ENCODE data around the gene PTPRE. TPM values are rescaled to one million over a fixed set of nuclear protein-coding genes. Genes with fewer than 3 reads are reported as not detected.

The PTPRE gene
- total and polyA plus RNA-seq, 10 of the 15 experiments (the other 5 are each of a cell fraction or from before 2014, with no cell fraction given), result 2.9 to 7.6 (median 5.8) TPM

- CTCF ChIA-PET, result no interaction called here
- RAD21 ChIA-PET (ENCODE audit: unreplicated experiment), result no interaction called here
- Histone ChIP-seq H3K27ac (ENCODE audit: control insufficient read depth, insufficient read depth) (no peak overlapping the region), H3K36me3 (ENCODE audit: control insufficient read depth in 2 of 2, insufficient read depth in 2 of 2, low read length in 1 of 2) (no peaks in the 10 kb centered on the region), H4K20me1 (ENCODE audit: control insufficient read depth, insufficient read depth) (no peaks in the 10 kb centered on the region), H3K4me1 (ENCODE audit: control insufficient read depth, insufficient read depth, low read length) (no peaks in the 10 kb centered on the region), H3K9ac (ENCODE audit: control insufficient read depth, insufficient read depth, low read length) (no peak overlapping the region), H3K79me2 (ENCODE audit: control insufficient read depth, insufficient read depth, low read length) (no peaks in the 10 kb centered on the region), H3K4me3 (no peak overlapping the region), H3K4me2 (ENCODE audit: control insufficient read depth, insufficient read depth) (no peak overlapping the region), H3K9me3 (replicated peaks; ENCODE audit: control insufficient read depth, insufficient read depth, low read length) (no peaks in the 10 kb centered on the region), H2AFZ (ENCODE audit: control insufficient read depth, low read depth, low read length) (no peak overlapping the region), H3K27me3 (replicated peaks in 1 of 2; ENCODE audit: control insufficient read depth in 2 of 2, insufficient read depth in 2 of 2, low read length in 1 of 2) (no peaks in the 10 kb centered on the region)
- in situ Hi-C loops (cut with MboI), result no loop called here
- DNase-seq (ENCODE audit: low read depth, low spot score) (no peak), ATAC-seq (no peak), FAIRE-seq (no peak)
- SMC1A ChIA-PET (ENCODE audit: uncharacterized antibody, unreplicated experiment), result no interaction called here
- POLR2A ChIA-PET, result no interaction called here
- intact Hi-C loops (cut with micrococcal nuclease; ENCODE audit: unreplicated experiment), result no loop called here
- BruUV-seq (replicated peaks), result no TSS peak
- WGBS (ENCODE audit: insufficient coverage, insufficient replicate concordance, low lambda C conversion rate, missing lambda C conversion rate), result 10% methylated on average over 12 of the region's 12 CpGs
- TF ChIP-seq TCF7 (IDR thresholded peaks at IDR 0.05; ENCODE audit: borderline replicate concordance) (no peak), NFYA (IDR thresholded peaks at IDR 0.05; ENCODE audit: borderline replicate concordance, low read depth, low read length) (no peak)
These were observed 57.7 kb downstream of the PTPRE start for GRCh38 chr10:127964621-127965020.

- Histone ChIP-seq H3K9me3 (replicated peaks; ENCODE audit: control insufficient read depth, insufficient read depth, low read length) (no peaks in the 10 kb centered on the region), H3K9ac (ENCODE audit: control insufficient read depth, insufficient read depth, low read length) (no peak overlapping the region), H3K79me2 (ENCODE audit: control insufficient read depth, insufficient read depth, low read length) (no peaks in the 10 kb centered on the region), H3K36me3 (ENCODE audit: control insufficient read depth in 2 of 2, insufficient read depth in 2 of 2, low read length in 1 of 2) (no peaks in the 10 kb centered on the region), H2AFZ (ENCODE audit: control insufficient read depth, low read depth, low read length) (no peak overlapping the region), H4K20me1 (ENCODE audit: control insufficient read depth, insufficient read depth) (no peaks in the 10 kb centered on the region), H3K4me3 (no peak overlapping the region), H3K4me2 (ENCODE audit: control insufficient read depth, insufficient read depth) (no peak overlapping the region), H3K4me1 (ENCODE audit: control insufficient read depth, insufficient read depth, low read length) (no peaks in the 10 kb centered on the region), H3K27me3 (replicated peaks in 1 of 2; ENCODE audit: control insufficient read depth in 2 of 2, insufficient read depth in 2 of 2, low read length in 1 of 2) (no peaks in the 10 kb centered on the region), H3K27ac (ENCODE audit: control insufficient read depth, insufficient read depth) (no peak overlapping the region)
- DNase-seq (ENCODE audit: low read depth, low spot score), result no peak
- no peak for FAIRE-seq
- CTCF ChIA-PET, result no interaction called here
- ATAC-seq, result no peak
- WGBS (ENCODE audit: insufficient coverage, insufficient replicate concordance, low lambda C conversion rate, missing lambda C conversion rate), result 49% methylated on average over 5 of the region's 5 CpGs
- no TSS peak for BruUV-seq (replicated peaks)
- RAD21 ChIA-PET (ENCODE audit: unreplicated experiment), result no interaction called here
- in situ Hi-C loops (cut with MboI) (no loop called here), intact Hi-C loops (cut with micrococcal nuclease; ENCODE audit: unreplicated experiment) (no loop called here)
- POLR2A ChIA-PET, result no interaction called here
- SMC1A ChIA-PET (ENCODE audit: uncharacterized antibody, unreplicated experiment), result no interaction called here
- TF ChIP-seq HSF1 (IDR thresholded peaks at IDR 0.05; ENCODE audit: low read depth, low read length), result no peak
- TF ChIP-seq KAT2A (conservative IDR thresholded peaks at IDR 0.05; ENCODE audit: control insufficient read depth, low read depth, low read length), result no peak
- no peak for TF ChIP-seq FOS (IDR thresholded peaks at IDR 0.05; ENCODE audit: borderline replicate concordance, extremely low read depth, insufficient read length)
- TF ChIP-seq GATAD2B (conservative IDR thresholded peaks at IDR 0.05; ENCODE audit: low read depth), result no peak
- no peak for TF ChIP-seq WRNIP1 (IDR thresholded peaks at IDR 0.05; ENCODE audit: borderline replicate concordance, low read depth, low read length)
- TF ChIP-seq ATF3 (IDR thresholded peaks at IDR 0.05; ENCODE audit: borderline replicate concordance, extremely low read depth, low read depth, low read length), result no peak
- no peak for TF ChIP-seq IRF3 (IDR thresholded peaks at IDR 0.05)
- no peak for TF ChIP-seq YBX1 (IDR thresholded peaks at IDR 0.05)
- no peak for TF ChIP-seq E2F8 (IDR thresholded peaks at IDR 0.05; ENCODE audit: low read depth, partially characterized antibody)
- TF ChIP-seq SMAD1 (IDR thresholded peaks at IDR 0.05; ENCODE audit: low read depth, partially characterized antibody), result no peak
- TF ChIP-seq PML (IDR thresholded peaks at IDR 0.05; ENCODE audit: low read length), result no peak
These were observed 60.0 kb downstream of the PTPRE start for GRCh38 chr10:127966875-127967274.
